GM12874 (cell line): ENCODE results near the gene DNM1.

ENCODE experiments used
- TF ChIP-seq, protein P1 (sequence below): IDR thresholded peaks from 2 replicates; pipeline ENCODE4 v1.5.1; 2011; ENCODE audit warnings: low read depth, mild to moderate bottlenecking, control low read depth, low read length, moderate library complexity; ENCODE audit not compliant: insufficient read depth

The DNM1 gene

DNA sequence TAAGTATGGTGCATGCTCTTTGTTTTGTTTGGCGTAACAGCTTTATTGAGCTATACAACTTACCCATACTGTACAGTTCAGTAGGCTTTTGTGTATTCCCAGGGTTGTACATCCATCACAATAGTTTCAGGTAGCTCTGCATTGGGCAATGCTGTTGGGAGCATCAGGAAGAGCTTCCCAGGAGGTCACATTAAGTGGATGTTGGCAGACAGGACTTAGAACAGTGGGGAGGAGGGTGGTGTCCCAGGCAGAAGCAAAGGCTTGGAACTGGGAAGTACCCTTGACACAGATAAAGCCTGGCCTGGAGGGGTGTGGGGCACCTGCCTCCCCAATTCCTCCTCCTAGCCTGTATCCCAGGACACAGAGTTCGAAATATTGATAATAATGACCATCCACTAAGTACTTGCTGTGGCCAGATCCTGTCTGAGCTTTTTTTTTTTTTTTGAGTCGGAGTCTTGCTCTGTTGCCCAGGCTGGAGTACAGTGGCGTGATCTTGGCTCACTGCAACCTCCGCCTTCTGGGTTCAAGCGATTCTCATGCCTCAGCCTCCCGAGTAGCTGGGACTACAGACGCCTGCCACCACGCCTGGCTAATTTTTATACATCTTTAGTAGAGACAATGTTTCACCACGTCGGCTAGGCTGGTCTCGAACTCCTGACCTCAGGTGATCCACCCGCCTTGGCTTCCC is 41.8 kb upstream of the DNM1 start:
- TF ChIP-seq, protein P1, sequence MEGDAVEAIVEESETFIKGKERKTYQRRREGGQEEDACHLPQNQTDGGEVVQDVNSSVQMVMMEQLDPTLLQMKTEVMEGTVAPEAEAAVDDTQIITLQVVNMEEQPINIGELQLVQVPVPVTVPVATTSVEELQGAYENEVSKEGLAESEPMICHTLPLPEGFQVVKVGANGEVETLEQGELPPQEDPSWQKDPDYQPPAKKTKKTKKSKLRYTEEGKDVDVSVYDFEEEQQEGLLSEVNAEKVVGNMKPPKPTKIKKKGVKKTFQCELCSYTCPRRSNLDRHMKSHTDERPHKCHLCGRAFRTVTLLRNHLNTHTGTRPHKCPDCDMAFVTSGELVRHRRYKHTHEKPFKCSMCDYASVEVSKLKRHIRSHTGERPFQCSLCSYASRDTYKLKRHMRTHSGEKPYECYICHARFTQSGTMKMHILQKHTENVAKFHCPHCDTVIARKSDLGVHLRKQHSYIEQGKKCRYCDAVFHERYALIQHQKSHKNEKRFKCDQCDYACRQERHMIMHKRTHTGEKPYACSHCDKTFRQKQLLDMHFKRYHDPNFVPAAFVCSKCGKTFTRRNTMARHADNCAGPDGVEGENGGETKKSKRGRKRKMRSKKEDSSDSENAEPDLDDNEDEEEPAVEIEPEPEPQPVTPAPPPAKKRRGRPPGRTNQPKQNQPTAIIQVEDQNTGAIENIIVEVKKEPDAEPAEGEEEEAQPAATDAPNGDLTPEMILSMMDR = no peak

- TF ChIP-seq, protein P1 = no peak
Measured at GRCh38 chr9:128162215-128163026, 40.8 kb upstream of the DNM1 start.

DNA sequence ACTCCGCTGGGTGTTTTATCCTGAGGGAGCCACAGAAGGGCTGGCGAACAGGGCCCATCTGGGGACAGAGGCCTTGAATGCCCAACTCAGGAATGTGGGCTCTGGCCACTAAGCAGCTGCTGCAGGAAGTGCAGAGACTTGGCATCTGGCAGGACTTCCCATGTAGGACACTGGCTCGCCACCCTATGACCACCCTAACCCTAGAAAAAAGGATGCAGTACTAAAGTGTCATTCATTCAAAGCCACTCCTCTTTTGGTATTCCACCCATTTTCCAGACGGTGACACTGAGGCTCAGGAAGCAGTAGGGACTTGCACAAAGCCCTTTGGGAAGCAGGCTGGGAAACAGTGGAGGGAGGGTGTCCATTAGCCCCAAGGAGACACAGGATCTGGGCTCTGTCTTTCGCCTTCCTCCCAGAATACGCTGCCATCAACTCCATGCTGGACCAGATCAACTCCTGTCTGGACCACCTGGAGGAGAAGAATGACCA is 40.1 kb upstream of the DNM1 start:
- TF ChIP-seq, protein P1 = no peak

- TF ChIP-seq, protein P1 = no peak
Measured at GRCh38 chr9:128163523-128164306, 39.5 kb upstream of the DNM1 start.

- TF ChIP-seq, protein P1 = no peak
Measured at GRCh38 chr9:128164307-128164885, 38.8 kb upstream of the DNM1 start.

DNA sequence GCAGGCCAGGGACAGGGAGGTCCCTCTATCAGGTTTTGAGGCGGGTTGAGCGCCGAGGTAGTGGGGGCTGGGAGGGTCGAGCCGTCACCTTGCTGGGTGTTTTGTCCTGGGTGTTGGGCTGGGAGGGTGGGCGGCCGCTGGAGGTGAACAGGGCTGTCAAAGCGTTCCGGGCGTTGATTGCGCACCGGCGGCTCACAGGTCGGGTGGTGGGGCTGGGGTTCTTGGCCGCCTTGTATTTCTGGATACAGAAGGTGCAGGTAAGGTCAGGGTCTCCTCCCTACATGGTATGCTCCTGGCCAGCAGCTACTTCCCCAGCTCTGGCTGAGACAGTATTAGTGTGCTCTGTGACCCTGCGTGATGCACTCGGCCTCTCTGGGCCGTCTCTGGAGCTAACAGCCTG is 37.0 kb upstream of the DNM1 start:
- TF ChIP-seq, protein P1 = no peak

DNA sequence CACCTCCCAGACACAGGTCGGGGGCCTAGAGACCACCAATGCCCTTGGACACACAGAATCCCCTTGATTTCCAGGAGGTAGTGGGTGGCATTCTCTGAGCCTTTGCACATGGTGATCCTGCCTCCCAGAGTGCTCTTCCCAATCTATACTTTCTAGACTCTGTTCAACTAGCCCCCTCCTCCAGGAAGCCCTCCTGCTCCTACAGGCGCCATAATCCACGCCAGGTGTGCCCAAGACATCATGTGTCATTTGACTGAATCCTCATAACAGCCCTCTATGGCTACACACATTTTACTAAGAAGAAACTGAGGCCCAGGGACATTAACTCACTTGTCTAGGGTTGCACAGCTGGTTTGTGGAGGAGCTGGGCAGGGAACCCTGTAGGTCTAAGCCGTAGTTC is 36.0 kb upstream of the DNM1 start:
- TF ChIP-seq, protein P1 = no peak
